Natural killer cell (primary cell): Measurements from ENCODE around the gene CDH26. TPM values are rescaled to one million over a fixed set of nuclear protein-coding genes. Genes with fewer than 3 reads are reported as not detected.

Source experiments
- ATAC-seq, 3 donors: fragments of 150-1000 bp in 2 of 3; fragments of 200-7000 bp in 1 of 3; cut with Tn5 transposase; 1 replicate in 1 of 3; 2 replicates in 2 of 3; pipeline ENCODE4 v1.10.0; 2021; ENCODE audit warnings: mild to moderate bottlenecking in 2 of 3, moderate library complexity in 2 of 3
- DNase-seq, 2 donors: peaks; one replicate each; pipeline versions ENCODE4 v3.0.0 to v3.0.0-alpha.2; 2013 to 2021; ENCODE audit warnings: mixed read lengths in 1 of 2
- H3K27ac ChIP-seq: one replicate; pipeline ENCODE4 v1.5.1; 2013; ENCODE audit warnings: mild to moderate bottlenecking, low read length
- H3K27me3 ChIP-seq: one replicate; pipeline ENCODE4 v1.6.1; 2013; ENCODE audit warnings: low read length; ENCODE audit not compliant: control insufficient read depth, insufficient read depth
- H3K36me3 ChIP-seq: one replicate; pipeline ENCODE4 v1.6.1; 2013; ENCODE audit warnings: low read length; ENCODE audit not compliant: control insufficient read depth, insufficient read depth
- H3K4me1 ChIP-seq: one replicate; pipeline ENCODE4 v1.6.1; 2013; ENCODE audit warnings: low read length; ENCODE audit not compliant: control insufficient read depth, insufficient read depth
- H3K4me3 ChIP-seq: one replicate; pipeline ENCODE4 v1.5.1; 2013; ENCODE audit warnings: low read length
- H3K9me3 ChIP-seq: one replicate; pipeline ENCODE4 v1.6.1; 2013; ENCODE audit warnings: low read length; ENCODE audit not compliant: control insufficient read depth, insufficient read depth
- H3K27ac Mint-ChIP-seq, 2 donors: one replicate each; pipeline ENCODE4 v1.8.0; 2022; ENCODE audit warnings: mild to moderate bottlenecking in 2 of 2, mixed read lengths in 2 of 2, moderate library complexity in 1 of 2
- H3K27me3 Mint-ChIP-seq, 2 donors: one replicate each; pipeline ENCODE4 v1.8.0; 2022; ENCODE audit warnings: low read depth in 2 of 2, mixed read lengths in 2 of 2
- H3K36me3 Mint-ChIP-seq: one replicate; pipeline ENCODE4 v1.8.0; 2022; ENCODE audit warnings: mixed read lengths
- H3K4me1 Mint-ChIP-seq, 2 donors: one replicate each; pipeline ENCODE4 v1.8.0; 2022; ENCODE audit warnings: mixed read lengths in 2 of 2
- H3K4me3 Mint-ChIP-seq: one replicate; pipeline ENCODE4 v1.8.0; 2022; ENCODE audit warnings: mild to moderate bottlenecking, moderate library complexity, mixed read lengths
- H3K9me3 Mint-ChIP-seq, 2 donors: one replicate each; pipeline ENCODE4 v1.8.0; 2022; ENCODE audit warnings: mixed read lengths in 2 of 2
- CTCF ChIP-seq: fragments of 200-600 bp; IDR thresholded peaks from one replicate; pipeline ENCODE4 v1.8.0; 2022; ENCODE audit warnings: antibody characterized with exemption
- WGBS: methylation state at CpG from one replicate; pipeline ENCODE4 v1.1.7; 2013; ENCODE audit warnings: missing lambda C conversion rate; ENCODE audit not compliant: insufficient coverage; 5-methylcytosine and 5-hydroxymethylcytosine counted together
- intact Hi-C: fragments of 100-400 bp; cut with micrococcal nuclease; formaldehyde crosslinking; loops from one replicate; pipeline ENCODE4 v1.14.2; 2022
- total RNA-seq, 4 donors: library from RNA; stranded (reverse); fragments of 120-200 nt in 1 of 4; gene quantifications; one replicate each; pipeline versions ENCODE4 v1.2.3 to v1.2.4, GENCODE V29; 2013 to 2022

The CDH26 gene
- total RNA-seq, 3 donors from 2014 or later (not counting 1 experiment from before 2014, with no cell fraction given): 1.2 to 2.0 (median 1.8) TPM

DNA sequence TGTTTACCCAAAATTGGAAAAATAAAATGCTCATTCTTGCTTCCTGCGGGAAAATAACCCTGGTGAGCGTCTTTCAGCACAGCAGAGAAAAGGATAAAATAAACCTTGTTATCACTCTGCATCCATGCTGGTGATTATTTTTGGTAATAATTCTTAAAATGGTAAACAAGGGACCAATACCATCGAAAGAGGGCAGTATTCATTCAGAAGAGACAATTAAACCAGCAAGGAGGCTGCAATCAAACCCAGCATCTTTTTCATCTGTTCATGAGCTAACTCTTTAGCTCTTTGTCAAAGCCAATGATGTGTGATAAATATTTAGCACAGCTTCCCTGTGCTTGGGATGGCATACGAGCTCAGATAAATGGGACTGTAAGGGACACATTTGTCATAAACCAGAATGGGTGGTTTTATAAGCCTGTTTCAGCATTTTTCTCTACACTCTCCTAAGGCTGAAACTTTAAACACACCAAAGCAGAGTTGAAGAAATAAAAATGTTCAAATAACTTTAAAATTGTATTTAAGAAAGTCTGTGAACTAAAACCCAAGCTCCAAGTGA, 34.4 kb downstream of the CDH26 start:
- H3K27me3 Mint-ChIP-seq: peaks cover 7 to 21% of the 10 kb centered on the region in 2 donors
- Histone ChIP-seq H3K9me3 (no peaks in the 10 kb centered on the region), H3K36me3 (no peaks in the 10 kb centered on the region), H3K27ac (no peak overlapping the region), H3K27me3 (no peaks in the 10 kb centered on the region), H3K4me1 (peaks cover 6% of the 10 kb centered on the region), H3K4me3 (no peak overlapping the region)
- no peak overlapping the region for H3K27ac Mint-ChIP-seq
- DNase-seq (no peak), ATAC-seq (no peak)
- no peak overlapping the region for H3K4me3 Mint-ChIP-seq
- TF ChIP-seq CTCF: no peak
- WGBS: 92% methylated on average over 4 of the region's 4 CpGs
- H3K36me3 Mint-ChIP-seq: no peaks in the 10 kb centered on the region
- intact Hi-C loops: no loop called here
- no peaks in the 10 kb centered on the region for H3K9me3 Mint-ChIP-seq
- H3K4me1 Mint-ChIP-seq: peaks cover 15% of the 10 kb centered on the region in 2 donors

GRCh38 chr20:59993736-59994430, 35.7 kb downstream of the CDH26 start:
- H3K27ac ChIP-seq: no peak overlapping the region
- no peak overlapping the region for H3K4me3 Mint-ChIP-seq
- DNase-seq: no peak
- H3K27me3 ChIP-seq: no peaks in the 10 kb centered on the region
- peaks cover 6% of the 10 kb centered on the region for H3K4me1 ChIP-seq
- 30% methylated on average over 18 of the region's 18 CpGs for WGBS
- ATAC-seq: no peak
- no peak overlapping the region for H3K27ac Mint-ChIP-seq
- no peaks in the 10 kb centered on the region for H3K9me3 ChIP-seq
- peaks cover 9% of the 10 kb centered on the region in 2 donors for H3K4me1 Mint-ChIP-seq
- no peaks in the 10 kb centered on the region for H3K36me3 ChIP-seq
- H3K4me3 ChIP-seq: no peak overlapping the region
- H3K9me3 Mint-ChIP-seq: no peaks in the 10 kb centered on the region
- peaks cover 7 to 27% of the 10 kb centered on the region in 2 donors for H3K27me3 Mint-ChIP-seq
- intact Hi-C loops: no loop called here
- no peaks in the 10 kb centered on the region for H3K36me3 Mint-ChIP-seq
- no peak for TF ChIP-seq CTCF

- H3K36me3 ChIP-seq: no peaks in the 10 kb centered on the region
- peaks cover 7 to 27% of the 10 kb centered on the region in 2 donors for H3K27me3 Mint-ChIP-seq
- ATAC-seq (no peak), DNase-seq (no peak)
- no peak overlapping the region for H3K4me3 ChIP-seq
- intact Hi-C loops: no loop called here
- no peak for TF ChIP-seq CTCF
- no peaks in the 10 kb centered on the region for H3K36me3 Mint-ChIP-seq
- H3K27ac ChIP-seq: no peak overlapping the region
- peaks cover 6% of the 10 kb centered on the region for H3K4me1 ChIP-seq
- no peak overlapping the region for H3K27ac Mint-ChIP-seq
- WGBS: 66% methylated on average over 5 of the region's 5 CpGs
- no peak overlapping the region for H3K4me3 Mint-ChIP-seq
- H3K4me1 Mint-ChIP-seq: peaks cover 9% of the 10 kb centered on the region in 2 donors
- H3K9me3 ChIP-seq: no peaks in the 10 kb centered on the region
- no peaks in the 10 kb centered on the region for H3K27me3 ChIP-seq
- H3K9me3 Mint-ChIP-seq: no peaks in the 10 kb centered on the region
Measured at GRCh38 chr20:59994697-59995122, 36.5 kb downstream of the CDH26 start.
